MCF 10A (cell line): Measurements from ENCODE around the gene MGST3. TPM values are rescaled to one million over a fixed set of nuclear protein-coding genes. Genes with fewer than 3 reads are reported as not detected.

ENCODE experiments used
- BruUV-seq: library from RNA; stranded (reverse); fragments of 400-500 nt; replicated peaks from 2 replicates; lab custom pipeline; 2021; lab: Mats Ljungman, UMichigan
- CTCF ChIA-PET: fragments of 300-600 bp; sonication (Branson Sonifier 250); formaldehyde crosslinking; extraction: SDS; loops from one replicate; lab custom pipeline; 2021; ENCODE audit warnings: antibody characterized with exemption, inconsistent platforms; lab: Yijun Ruan, JAX
- POLR2A ChIA-PET: fragments of 300-600, 350-650 bp; sonication (Branson Sonifier 250); formaldehyde crosslinking; extraction: SDS; loops from one replicate; lab custom pipeline; 2020; ENCODE audit warnings: antibody characterized with exemption, inconsistent platforms; lab: Yijun Ruan, JAX
- DNase-seq: peaks from one replicate; pipeline ENCODE4 v3.0.0-alpha.2; 2018; ENCODE audit not compliant: unreplicated experiment
- H3K27ac Mint-ChIP-seq: one replicate; pipeline ENCODE4 v1.8.0; 2022; ENCODE audit warnings: mild to moderate bottlenecking, low read depth, mixed read lengths; ENCODE audit not compliant: unreplicated experiment
- H3K27me3 Mint-ChIP-seq: one replicate; pipeline ENCODE4 v1.8.0; 2022; ENCODE audit warnings: mixed read lengths; ENCODE audit not compliant: insufficient read depth, unreplicated experiment
- H3K36me3 Mint-ChIP-seq: one replicate; pipeline ENCODE4 v1.8.0; 2022; ENCODE audit warnings: mild to moderate bottlenecking, moderate library complexity, mixed read lengths; ENCODE audit not compliant: insufficient read depth, unreplicated experiment
- H3K4me1 Mint-ChIP-seq: one replicate; pipeline ENCODE4 v1.8.0; 2022; ENCODE audit warnings: mixed read lengths; ENCODE audit not compliant: insufficient read depth, unreplicated experiment
- H3K4me3 Mint-ChIP-seq: one replicate; pipeline ENCODE4 v1.8.0; 2022; ENCODE audit warnings: mild to moderate bottlenecking, moderate library complexity, mixed read lengths; ENCODE audit not compliant: unreplicated experiment
- H3K9me3 Mint-ChIP-seq: one replicate; pipeline ENCODE4 v1.8.0; 2022; ENCODE audit warnings: mixed read lengths; ENCODE audit not compliant: unreplicated experiment
- CTCF ChIP-seq: fragments of 200-600 bp; IDR thresholded peaks from one replicate; pipeline ENCODE4 v1.8.0; 2022; ENCODE audit warnings: antibody characterized with exemption, mild to moderate bottlenecking; ENCODE audit not compliant: unreplicated experiment
- intact Hi-C: fragments of 100-400 bp; cut with micrococcal nuclease; formaldehyde crosslinking; loops from 2 replicates; pipeline ENCODE4 v1.14.1; 2022
- total RNA-seq: library from RNA; stranded (reverse); gene quantifications from 2 replicates; pipeline ENCODE4 v1.2.3, GENCODE V29; 2022

MGST3 gene
- total RNA-seq, 1 experiment from 2014 or later = 75.5 TPM

- H3K36me3 Mint-ChIP-seq = no peaks in the 10 kb centered on the region
- peaks cover 6% of the 10 kb centered on the region for H3K9me3 Mint-ChIP-seq
- H3K4me1 Mint-ChIP-seq = no peaks in the 10 kb centered on the region
- H3K27ac Mint-ChIP-seq = no peak overlapping the region
- ChIA-PET POLR2A (interaction anchor here (0.8 to 1.1 kb wide), 2 partner anchors 9 to 22 kb away, joined by 3 to 6 read pairs; no protein-coding TSS in a partner anchor), CTCF (interaction anchor here (0.7 to 5.1 kb wide), 8 partner anchors 9 to 868 kb away, joined by 3 to 57 read pairs (median 3); partner anchors contain the start of gene MGST3)
- no peak for TF ChIP-seq CTCF
- no peak for DNase-seq
- BruUV-seq = no TSS peak
- intact Hi-C loops = no loop called here
- no peak overlapping the region for H3K4me3 Mint-ChIP-seq
- peaks cover 5% of the 10 kb centered on the region for H3K27me3 Mint-ChIP-seq
These were observed 20.2 kb upstream of the MGST3 start for GRCh38 chr1:165610866-165611265.

- CTCF ChIA-PET = interaction anchor here (5.1 kb wide), 1 partner anchor 11 kb away, joined by 57 read pairs; no protein-coding TSS in a partner anchor
- no peak for DNase-seq
These were observed 19.0 kb upstream of the MGST3 start for GRCh38 chr1:165612062-165612461.

GRCh38 chr1:165616054-165616612, 14.9 kb upstream of the MGST3 start:
- Mint-ChIP-seq H3K4me1 (no peaks in the 10 kb centered on the region), H3K4me3 (no peak overlapping the region), H3K27me3 (peaks cover 31% of the 10 kb centered on the region), H3K27ac (no peak overlapping the region), H3K9me3 (peaks cover 6% of the 10 kb centered on the region), H3K36me3 (no peaks in the 10 kb centered on the region)
- BruUV-seq = no TSS peak
- DNase-seq = no peak
- intact Hi-C loops = no loop called here
- ChIA-PET POLR2A (interaction anchor here (0.7 kb wide), 2 partner anchors 15 to 30 kb away, joined by 3 read pairs; partner anchors contain the start of gene MGST3), CTCF (interaction anchor here (0.6 to 1.7 kb wide), 5 partner anchors 10 to 1925 kb away, joined by 3 to 8 read pairs (median 5); no protein-coding TSS in a partner anchor)
- no peak for TF ChIP-seq CTCF

More at GRCh38 chr1:165612062-165612461, 19.0 kb upstream of the MGST3 start:
- POLR2A ChIA-PET = no interaction called here
- peaks cover 6% of the 10 kb centered on the region for H3K9me3 Mint-ChIP-seq
- no peaks in the 10 kb centered on the region for H3K4me1 Mint-ChIP-seq
- H3K27ac Mint-ChIP-seq = no peak overlapping the region
- TF ChIP-seq CTCF = no peak
- intact Hi-C loops = no loop called here
- no TSS peak for BruUV-seq
- H3K27me3 Mint-ChIP-seq = peaks cover 17% of the 10 kb centered on the region
- no peaks in the 10 kb centered on the region for H3K36me3 Mint-ChIP-seq
- no peak overlapping the region for H3K4me3 Mint-ChIP-seq

- CTCF ChIA-PET = interaction anchor here (0.6 to 1.7 kb wide), 4 partner anchors 11 to 1924 kb away, joined by 3 to 8 read pairs (median 5); no protein-coding TSS in a partner anchor
These were observed 14.0 kb upstream of the MGST3 start for GRCh38 chr1:165616987-165617546.

More at GRCh38 chr1:165616987-165617546, 14.0 kb upstream of the MGST3 start:
- DNase-seq = no peak
- H3K27me3 Mint-ChIP-seq = peaks cover 31% of the 10 kb centered on the region
- H3K4me1 Mint-ChIP-seq = no peaks in the 10 kb centered on the region
- no peak for TF ChIP-seq CTCF
- intact Hi-C loops = no loop called here
- no peak overlapping the region for H3K27ac Mint-ChIP-seq
- H3K4me3 Mint-ChIP-seq = no peak overlapping the region
- BruUV-seq = no TSS peak
- no peaks in the 10 kb centered on the region for H3K36me3 Mint-ChIP-seq
- H3K9me3 Mint-ChIP-seq = peaks cover 6% of the 10 kb centered on the region
- POLR2A ChIA-PET = no interaction called here
